Measurements from ENCODE around the gene PPP4R4.

Gene PPP4R4

GRCh38 chr14:94138251-94138650 lies 35.9 kb upstream of the PPP4R4 start:
- no peak overlapping the region for H3K4me3 ChIP-seq (ENCODE audit: low read depth, low read length)
- TF ChIP-seq, protein P1, sequence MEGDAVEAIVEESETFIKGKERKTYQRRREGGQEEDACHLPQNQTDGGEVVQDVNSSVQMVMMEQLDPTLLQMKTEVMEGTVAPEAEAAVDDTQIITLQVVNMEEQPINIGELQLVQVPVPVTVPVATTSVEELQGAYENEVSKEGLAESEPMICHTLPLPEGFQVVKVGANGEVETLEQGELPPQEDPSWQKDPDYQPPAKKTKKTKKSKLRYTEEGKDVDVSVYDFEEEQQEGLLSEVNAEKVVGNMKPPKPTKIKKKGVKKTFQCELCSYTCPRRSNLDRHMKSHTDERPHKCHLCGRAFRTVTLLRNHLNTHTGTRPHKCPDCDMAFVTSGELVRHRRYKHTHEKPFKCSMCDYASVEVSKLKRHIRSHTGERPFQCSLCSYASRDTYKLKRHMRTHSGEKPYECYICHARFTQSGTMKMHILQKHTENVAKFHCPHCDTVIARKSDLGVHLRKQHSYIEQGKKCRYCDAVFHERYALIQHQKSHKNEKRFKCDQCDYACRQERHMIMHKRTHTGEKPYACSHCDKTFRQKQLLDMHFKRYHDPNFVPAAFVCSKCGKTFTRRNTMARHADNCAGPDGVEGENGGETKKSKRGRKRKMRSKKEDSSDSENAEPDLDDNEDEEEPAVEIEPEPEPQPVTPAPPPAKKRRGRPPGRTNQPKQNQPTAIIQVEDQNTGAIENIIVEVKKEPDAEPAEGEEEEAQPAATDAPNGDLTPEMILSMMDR (IDR thresholded peaks at IDR 0.05; ENCODE audit: insufficient read depth, low read depth, low read length, missing control alignments) = no peak
- no peak for DNase-seq (ENCODE audit: low read depth)

- no peak overlapping the region for H3K4me3 ChIP-seq (ENCODE audit: low read depth, low read length)
- TF ChIP-seq, protein P1 (IDR thresholded peaks at IDR 0.05; ENCODE audit: insufficient read depth, low read depth, low read length, missing control alignments) = no peak
- no peak for DNase-seq (ENCODE audit: low read depth)
These were observed 35.1 kb upstream of the PPP4R4 start for GRCh38 chr14:94139006-94139405.

DNA sequence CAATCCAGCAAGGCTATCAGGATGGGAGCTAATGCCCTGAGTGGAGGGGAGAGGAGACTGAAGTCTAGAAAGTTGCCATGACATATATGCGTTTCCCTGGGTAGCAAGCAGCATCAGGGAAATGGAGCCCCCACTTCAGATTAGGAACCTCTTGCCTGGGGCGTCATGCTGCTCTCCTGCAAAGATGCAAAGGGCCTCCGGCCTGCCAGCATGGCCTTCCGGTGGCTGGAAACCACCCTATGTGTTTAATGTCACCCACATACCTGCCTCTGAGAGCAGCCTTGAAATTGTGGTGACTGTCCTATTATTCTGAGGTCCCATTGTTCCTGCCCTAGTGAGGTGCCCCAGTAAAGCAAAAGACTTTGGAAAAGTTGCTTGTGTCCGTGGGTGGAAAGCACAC lies 34.7 kb upstream of the PPP4R4 start:
- H3K4me3 ChIP-seq (ENCODE audit: low read depth, low read length) = no peak overlapping the region
- no peak for DNase-seq (ENCODE audit: low read depth)
- TF ChIP-seq, protein P1 (IDR thresholded peaks at IDR 0.05; ENCODE audit: insufficient read depth, low read depth, low read length, missing control alignments) = no peak

GRCh38 chr14:94142247-94142646 lies 31.9 kb upstream of the PPP4R4 start:
- H3K4me3 ChIP-seq (ENCODE audit: low read depth, low read length) = no peak overlapping the region
- DNase-seq (ENCODE audit: low read depth) = no peak
- TF ChIP-seq, protein P1 (IDR thresholded peaks at IDR 0.05; ENCODE audit: insufficient read depth, low read depth, low read length, missing control alignments) = no peak

DNA sequence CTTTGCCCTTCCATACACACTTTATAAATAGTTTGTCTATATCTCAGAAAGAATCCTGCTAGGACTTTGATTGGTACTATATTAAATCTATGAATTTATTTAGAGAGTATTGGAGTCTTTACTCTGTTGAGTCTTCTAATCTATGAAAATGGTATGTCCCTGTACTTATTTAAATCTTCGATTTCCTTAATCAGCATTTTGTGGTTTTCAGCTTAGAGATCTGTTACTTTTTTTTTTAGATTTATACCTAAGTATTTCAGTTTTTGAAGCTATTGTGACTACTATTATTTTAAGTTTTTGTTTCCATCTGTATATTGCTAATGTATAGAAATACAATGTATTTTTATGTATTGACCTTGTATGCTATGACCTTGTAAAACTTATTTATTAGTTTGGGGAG lies 31.3 kb upstream of the PPP4R4 start:
- H3K4me3 ChIP-seq (ENCODE audit: low read depth, low read length) = no peak overlapping the region
- TF ChIP-seq, protein P1 (IDR thresholded peaks at IDR 0.05; ENCODE audit: insufficient read depth, low read depth, low read length, missing control alignments) = no peak
- DNase-seq (ENCODE audit: low read depth) = no peak

DNA sequence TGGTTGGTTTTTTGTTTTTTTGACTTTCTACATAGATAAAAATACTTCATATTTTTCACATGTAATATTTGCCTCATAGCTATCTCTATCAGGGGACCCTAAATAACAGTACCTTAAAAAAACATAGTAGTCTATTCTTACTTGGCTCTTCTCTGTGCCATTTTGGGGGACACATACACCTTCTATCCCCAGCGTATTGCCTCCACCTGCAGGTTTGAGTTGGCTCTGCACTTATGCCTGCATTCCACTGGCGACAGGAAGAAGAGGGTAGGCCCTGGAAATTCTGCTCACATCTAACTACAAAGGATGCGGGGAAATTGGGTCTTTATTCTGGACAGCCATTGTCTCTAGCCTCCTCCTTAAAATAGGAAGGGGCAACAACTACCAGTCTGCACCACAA lies 30.9 kb upstream of the PPP4R4 start:
- TF ChIP-seq, protein P1 (IDR thresholded peaks at IDR 0.05; ENCODE audit: insufficient read depth, low read depth, low read length, missing control alignments) = peak; percentile 45
- H3K4me3 ChIP-seq (ENCODE audit: low read depth, low read length) = no peak overlapping the region
- peak; percentile 35 for DNase-seq (ENCODE audit: low read depth)

DNA sequence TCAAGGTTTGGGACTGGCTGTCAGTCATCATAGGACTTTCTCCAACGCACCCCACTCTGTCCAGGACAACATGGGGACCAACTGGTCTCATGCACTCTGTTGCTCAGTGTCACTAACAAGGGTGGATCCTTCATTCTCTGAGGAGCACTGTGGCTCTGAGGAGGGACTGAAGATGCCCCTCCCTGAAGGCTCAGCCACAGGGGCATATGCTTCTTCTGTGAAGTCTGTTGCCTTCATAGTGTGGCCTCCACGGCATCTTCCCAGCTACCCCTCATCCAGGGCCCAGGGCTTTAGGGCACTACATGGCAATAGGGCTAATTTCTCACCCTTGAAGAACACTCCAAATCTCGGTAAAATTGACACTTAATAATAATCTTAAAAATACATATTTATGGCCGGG lies 30.4 kb upstream of the PPP4R4 start:
- DNase-seq (ENCODE audit: low read depth) = no peak
- TF ChIP-seq, protein P1 (IDR thresholded peaks at IDR 0.05; ENCODE audit: insufficient read depth, low read depth, low read length, missing control alignments) = no peak
- H3K4me3 ChIP-seq (ENCODE audit: low read depth, low read length) = no peak overlapping the region

All from GM12865 (cell line).